ENCODE data around the gene IL1RL2.

IL1RL2 gene

GRCh38 chr2:102197389-102198137 lies 10.7 kb downstream of the IL1RL2 start:
- no peak for DNase-seq

GRCh38 chr2:102200539-102200938 lies 13.7 kb downstream of the IL1RL2 start:
- no peak for DNase-seq

GRCh38 chr2:102204638-102205037 lies 17.8 kb downstream of the IL1RL2 start:
- no peak for DNase-seq

GRCh38 chr2:102206666-102207341 lies 20.0 kb downstream of the IL1RL2 start:
- no peak for DNase-seq

- DNase-seq: no peak
Measured at GRCh38 chr2:102208774-102209173, 22.0 kb downstream of the IL1RL2 start.

- no peak for DNase-seq
Measured at GRCh38 chr2:102209474-102209873, 22.7 kb downstream of the IL1RL2 start.

- DNase-seq: no peak
Measured at GRCh38 chr2:102217032-102217431, 30.2 kb downstream of the IL1RL2 start.

- no peak for DNase-seq
Measured at GRCh38 chr2:102224824-102225739, 38.3 kb downstream of the IL1RL2 start.

GRCh38 chr2:102226171-102226570 lies 39.3 kb downstream of the IL1RL2 start:
- DNase-seq: no peak

GRCh38 chr2:102226612-102227391 lies 40.0 kb downstream of the IL1RL2 start:
- no peak for DNase-seq

GRCh38 chr2:102229141-102229769 lies 42.4 kb downstream of the IL1RL2 start:
- DNase-seq: no peak

- no peak for DNase-seq
Measured at GRCh38 chr2:102230410-102230909, 43.6 kb downstream of the IL1RL2 start.

- DNase-seq: no peak
Measured at GRCh38 chr2:102233132-102233884, 46.5 kb downstream of the IL1RL2 start.

- no peak for DNase-seq
Measured at GRCh38 chr2:102235042-102235473, 48.2 kb downstream of the IL1RL2 start.

- no peak for DNase-seq
Measured at GRCh38 chr2:102235491-102235890, 48.7 kb downstream of the IL1RL2 start.

GRCh38 chr2:102236132-102236531 lies 49.3 kb downstream of the IL1RL2 start:
- no peak for DNase-seq

- no peak for DNase-seq
Measured at GRCh38 chr2:102237176-102237575, 50.4 kb downstream of the IL1RL2 start.

- peak; percentile 60 for DNase-seq
Measured at GRCh38 chr2:102238039-102238756, 51.4 kb downstream of the IL1RL2 start.

GRCh38 chr2:102238778-102239177 lies 52.0 kb downstream of the IL1RL2 start:
- no peak for DNase-seq

- DNase-seq: no peak
Measured at GRCh38 chr2:102239344-102239743, 52.5 kb downstream of the IL1RL2 start.

Measured in stimulated activated CD4-positive, alpha-beta T cell treated with anti-CD3 and anti-CD28 coated beads, Interleukin-15, amount 100 ng/mL, for 24 hours (primary cell).